Left renal cortex interstitium (tissue), 4 donors: ENCODE results near the gene MGAT5. TPM values are rescaled to one million over a fixed set of nuclear protein-coding genes. Genes with fewer than 3 reads are reported as not detected.
"Not testable (repeated sequence)": the region's sequence is repeated elsewhere in the genome, so short reads cannot be mapped to it uniquely, and the experiment has no call there.

ENCODE experiments used
- DNase-seq, 4 donors: peaks; one replicate each; pipeline ENCODE4 v3.0.0-alpha.2; 2013; ENCODE audit warnings: low read depth in 4 of 4, low spot score in 2 of 4, missing footprints in 1 of 4
- polyA plus RNA-seq, 4 donors: library from polyadenylated mRNA; unstranded; fragments of 120-200 nt; gene quantifications; one replicate each; pipeline ENCODE4 v1.2.1, GENCODE V29; 2013; ENCODE audit not compliant: insufficient read length in 4 of 4

MGAT5 gene
- polyA plus RNA-seq, 4 donors, result 42.8 to 48.9 (median 45.8) TPM

GRCh38 chr2:134276381-134277172 is 22.7 kb downstream of the MGAT5 start:
- DNase-seq, result no peak

DNA sequence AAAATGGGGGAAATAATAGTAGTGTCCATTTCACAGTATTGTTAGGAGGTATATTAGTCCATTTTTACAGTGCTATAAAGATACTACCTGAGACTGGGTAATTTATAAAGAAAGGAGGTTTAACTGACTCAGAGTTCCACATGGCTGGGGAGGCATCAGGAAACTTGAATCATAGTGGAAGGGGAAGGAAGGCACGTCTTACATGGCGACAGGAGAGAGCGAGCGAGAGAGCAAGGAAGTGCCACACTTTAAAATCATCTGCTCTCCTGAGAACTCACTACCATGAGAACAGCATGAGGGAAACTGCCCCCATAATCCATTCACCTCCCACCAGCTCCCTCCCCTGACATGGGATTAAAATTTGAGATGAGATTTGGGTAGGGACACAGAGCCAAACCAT is 23.4 kb downstream of the MGAT5 start:
- no peak for DNase-seq

- no peak for DNase-seq
These were observed 24.7 kb downstream of the MGAT5 start for GRCh38 chr2:134278553-134278952.

- DNase-seq, result no peak
These were observed 25.5 kb downstream of the MGAT5 start for GRCh38 chr2:134279417-134279816.

GRCh38 chr2:134280231-134280630 is 26.4 kb downstream of the MGAT5 start:
- DNase-seq, result no peak

GRCh38 chr2:134280726-134281125 is 26.9 kb downstream of the MGAT5 start:
- DNase-seq, result no peak

DNA sequence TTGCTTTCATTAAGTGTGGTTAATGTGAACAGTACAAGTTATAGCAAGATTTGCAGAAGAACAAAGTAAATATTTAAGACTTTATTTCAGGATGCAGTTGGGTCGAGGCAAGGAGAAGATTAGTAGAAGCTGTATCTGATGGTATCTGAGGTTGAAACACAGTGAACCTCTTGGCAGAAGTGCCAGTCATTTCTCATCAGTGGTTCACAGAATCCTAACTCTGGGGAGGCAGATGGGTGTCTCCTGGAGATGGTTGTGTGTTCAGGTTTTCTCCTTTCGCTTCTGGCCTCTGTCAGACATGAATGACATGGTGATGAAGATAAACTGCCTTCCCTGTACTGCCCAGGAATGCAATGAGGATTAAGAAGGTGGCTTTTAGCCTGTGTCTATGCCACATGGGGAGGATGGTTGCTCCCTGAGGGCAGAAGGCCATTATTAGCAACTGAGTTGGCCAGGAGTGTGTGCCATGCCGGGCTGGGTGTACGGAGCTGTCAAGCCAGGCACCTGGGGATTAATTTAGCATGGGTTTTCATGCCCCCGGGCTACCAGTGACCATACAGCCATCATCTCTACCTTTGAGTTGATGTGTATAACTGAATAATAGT is 28.0 kb downstream of the MGAT5 start:
- no peak for DNase-seq

GRCh38 chr2:134282629-134283400 is 28.9 kb downstream of the MGAT5 start:
- DNase-seq, result no peak

- DNase-seq, result no peak
These were observed 29.8 kb downstream of the MGAT5 start for GRCh38 chr2:134283661-134284060.

- no peak for DNase-seq
These were observed 30.3 kb downstream of the MGAT5 start for GRCh38 chr2:134284119-134284670.

- no peak for DNase-seq
These were observed 33.5 kb downstream of the MGAT5 start for GRCh38 chr2:134287323-134287722.

GRCh38 chr2:134288814-134289213 is 34.9 kb downstream of the MGAT5 start:
- no peak for DNase-seq

DNA sequence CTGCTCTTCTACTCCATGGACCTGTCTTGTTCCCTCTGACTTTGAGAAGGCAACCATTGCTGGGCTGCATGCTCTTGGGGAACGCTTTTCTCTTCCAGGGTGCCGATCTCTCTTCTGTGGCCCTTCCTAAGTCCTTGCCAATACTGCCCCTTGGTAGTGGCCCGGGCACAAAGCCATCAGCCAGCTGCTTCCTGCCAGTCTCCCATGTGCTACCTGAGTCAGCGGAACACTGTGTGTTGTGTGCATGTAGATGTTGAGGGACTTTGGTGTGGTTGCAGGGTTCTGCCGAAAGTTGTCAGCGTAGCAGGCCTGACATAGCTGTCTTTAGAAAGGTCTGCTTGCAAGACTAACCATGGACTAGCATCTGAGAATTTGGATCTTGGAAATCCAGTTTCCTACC is 35.4 kb downstream of the MGAT5 start:
- DNase-seq, result no peak

- DNase-seq, result no peak
These were observed 36.5 kb downstream of the MGAT5 start for GRCh38 chr2:134290358-134290757.

DNA sequence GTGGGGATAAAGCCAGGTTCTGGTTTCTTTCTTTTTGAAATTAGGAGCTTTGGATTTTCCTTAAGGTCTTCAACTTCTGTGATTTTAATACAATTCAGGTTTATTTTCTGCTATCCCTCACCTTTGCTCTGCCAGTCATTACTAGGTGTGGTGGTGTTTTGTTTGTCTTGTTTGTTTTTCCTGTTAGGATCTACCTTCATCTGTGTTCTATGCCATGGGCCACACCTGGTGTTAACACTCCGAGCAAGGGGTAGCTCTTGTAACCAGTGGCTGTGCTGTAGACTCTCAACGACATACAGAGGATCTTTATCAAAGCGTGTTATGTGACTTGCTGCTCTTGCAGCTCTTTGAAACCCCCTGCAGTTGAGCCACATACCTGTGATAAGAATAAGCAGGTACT is 38.6 kb downstream of the MGAT5 start:
- DNase-seq, result no peak

GRCh38 chr2:134293719-134294537 is 40.1 kb downstream of the MGAT5 start:
- DNase-seq, result no peak

- not testable (repeated sequence) for DNase-seq
These were observed 40.7 kb downstream of the MGAT5 start for GRCh38 chr2:134294598-134294997.

- no peak for DNase-seq
These were observed 41.6 kb downstream of the MGAT5 start for GRCh38 chr2:134295441-134295840.

DNA sequence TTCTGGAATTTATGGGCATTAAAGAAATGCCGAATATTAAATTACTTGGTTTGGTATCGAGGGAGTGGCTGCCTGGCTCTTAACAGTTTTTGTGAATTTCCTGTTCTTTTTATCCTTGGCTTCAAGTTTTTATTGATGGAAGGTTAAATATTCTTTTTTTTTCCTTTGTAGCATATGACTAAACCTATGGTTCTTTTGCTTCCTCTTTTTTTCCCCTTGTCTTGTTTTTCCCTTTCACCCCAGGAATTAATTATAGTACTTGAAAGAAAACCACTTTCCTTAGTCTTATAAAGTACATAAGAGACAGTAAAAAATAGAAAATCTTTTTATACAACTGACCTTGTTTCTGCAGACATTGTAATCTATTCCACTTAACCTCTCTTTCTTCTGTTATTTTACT is 42.4 kb downstream of the MGAT5 start:
- DNase-seq, result no peak

GRCh38 chr2:134299334-134299733 is 45.5 kb downstream of the MGAT5 start:
- DNase-seq, result no peak
